GM21423 (cell line): ENCODE results near the gene RAB5B.
"Not testable (repeated sequence)": the region's sequence is repeated elsewhere in the genome, so short reads cannot be mapped to it uniquely, and the experiment has no call there.

ENCODE experiments used
- ATAC-seq: cut with Tn5 transposase; IDR thresholded peaks from one replicate; pipeline ENCODE4 v1.9.1; 2021; ENCODE audit warnings: mild to moderate bottlenecking, moderate library complexity; ENCODE audit not compliant: unreplicated experiment

Gene RAB5B

DNA sequence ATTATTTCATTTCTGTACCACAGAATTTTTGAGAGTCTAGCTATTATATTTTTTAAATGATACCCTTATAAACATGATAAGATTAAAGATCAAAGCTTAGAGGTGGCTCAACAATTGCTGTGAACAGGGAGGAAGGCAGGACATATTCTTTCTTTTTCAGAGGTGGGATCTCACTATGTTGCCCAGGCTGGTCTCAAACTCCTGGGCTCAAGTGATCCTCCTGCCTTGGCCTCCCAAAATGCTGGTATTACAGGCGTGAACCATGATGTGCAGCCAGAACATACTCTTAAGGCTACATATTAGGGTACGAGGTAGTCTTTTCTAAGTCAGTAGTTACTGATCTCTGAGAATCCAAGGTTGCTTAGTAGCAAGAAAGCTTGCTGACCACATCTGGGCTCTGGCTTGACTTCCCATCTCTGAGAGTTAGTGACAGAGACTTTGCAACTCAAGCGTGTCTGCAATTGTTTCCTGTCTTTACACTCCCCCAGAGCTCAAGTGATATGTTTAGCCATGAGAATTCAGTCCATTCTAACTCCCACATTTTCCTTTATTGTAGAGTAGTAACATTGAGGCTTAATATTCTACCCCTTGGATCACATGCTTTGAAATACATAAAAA, 8.6 kb downstream of the RAB5B start:
- ATAC-seq, result peak; percentile 83

DNA sequence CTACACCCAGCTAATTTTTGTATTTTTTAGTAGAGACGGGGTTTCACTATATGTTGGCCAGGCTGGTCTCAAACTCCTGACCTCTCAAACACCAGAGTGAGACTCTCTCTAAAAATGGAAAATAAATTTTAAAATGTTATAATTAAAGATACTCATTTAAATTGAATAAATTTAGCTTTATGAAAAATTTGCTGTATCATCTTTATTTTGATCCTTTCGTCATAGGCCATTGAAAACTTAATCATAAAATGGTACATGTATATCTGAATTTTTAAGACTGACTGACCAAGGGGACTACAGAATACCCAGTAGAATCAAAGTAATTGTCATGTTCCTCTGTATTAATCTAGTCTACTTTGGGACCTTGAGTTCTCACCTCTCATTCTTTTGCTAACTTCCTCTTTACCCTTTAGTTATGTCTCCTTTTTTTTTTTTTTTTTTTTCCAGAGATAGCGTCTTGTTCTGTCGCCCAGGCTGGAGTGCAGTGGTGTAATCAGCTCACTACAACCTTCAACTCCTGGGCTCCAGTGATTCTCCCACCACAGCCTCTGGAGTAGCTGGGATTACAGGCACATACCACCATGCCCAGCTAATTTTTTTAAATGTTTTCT, 9.5 kb downstream of the RAB5B start:
- no peak for ATAC-seq

- ATAC-seq, result no peak
These were observed 11.0 kb downstream of the RAB5B start for GRCh38 chr12:55984861-55985260.

GRCh38 chr12:55985341-55985740, 11.5 kb downstream of the RAB5B start:
- ATAC-seq, result no peak

GRCh38 chr12:55985976-55986375, 12.1 kb downstream of the RAB5B start:
- not testable (repeated sequence) for ATAC-seq

DNA sequence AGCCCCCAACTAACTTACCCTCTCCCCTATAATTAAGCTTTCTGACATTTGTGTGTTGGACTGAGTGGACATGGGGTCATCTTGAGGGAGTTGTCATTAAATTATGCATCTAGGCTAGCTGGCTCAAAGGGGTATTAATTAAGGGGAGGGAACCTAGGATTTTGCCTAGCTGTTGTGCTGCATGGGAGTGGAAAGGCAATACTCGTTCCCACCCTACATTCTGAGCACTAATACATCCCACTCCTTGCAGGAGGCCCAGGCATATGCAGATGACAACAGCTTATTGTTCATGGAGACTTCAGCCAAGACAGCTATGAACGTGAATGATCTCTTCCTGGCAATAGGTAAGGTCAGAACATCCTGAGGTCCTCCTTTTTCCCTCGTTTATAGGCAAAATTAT, 17.2 kb downstream of the RAB5B start:
- ATAC-seq, result no peak

GRCh38 chr12:55993230-55993853, 19.5 kb downstream of the RAB5B start:
- no peak for ATAC-seq

DNA sequence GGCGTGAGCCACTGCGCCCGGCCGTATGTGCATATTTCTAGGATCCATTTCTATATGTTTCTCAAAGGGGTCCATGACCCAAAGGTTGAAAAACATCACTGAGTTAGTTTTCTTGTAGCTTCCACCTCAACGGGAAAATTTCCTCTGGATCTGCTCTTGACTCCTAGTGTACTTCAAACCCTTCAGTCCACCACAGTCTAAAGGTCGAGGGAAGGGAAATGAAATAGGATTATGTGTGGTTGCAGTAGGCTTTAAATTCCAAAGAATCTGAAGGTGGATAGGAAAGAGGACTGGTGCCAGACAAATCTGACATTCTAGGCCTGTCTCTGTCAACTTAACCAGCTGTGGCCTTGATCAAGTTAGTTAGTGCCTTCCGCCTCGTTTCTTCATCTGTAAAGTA, 21.5 kb downstream of the RAB5B start:
- no peak for ATAC-seq

DNA sequence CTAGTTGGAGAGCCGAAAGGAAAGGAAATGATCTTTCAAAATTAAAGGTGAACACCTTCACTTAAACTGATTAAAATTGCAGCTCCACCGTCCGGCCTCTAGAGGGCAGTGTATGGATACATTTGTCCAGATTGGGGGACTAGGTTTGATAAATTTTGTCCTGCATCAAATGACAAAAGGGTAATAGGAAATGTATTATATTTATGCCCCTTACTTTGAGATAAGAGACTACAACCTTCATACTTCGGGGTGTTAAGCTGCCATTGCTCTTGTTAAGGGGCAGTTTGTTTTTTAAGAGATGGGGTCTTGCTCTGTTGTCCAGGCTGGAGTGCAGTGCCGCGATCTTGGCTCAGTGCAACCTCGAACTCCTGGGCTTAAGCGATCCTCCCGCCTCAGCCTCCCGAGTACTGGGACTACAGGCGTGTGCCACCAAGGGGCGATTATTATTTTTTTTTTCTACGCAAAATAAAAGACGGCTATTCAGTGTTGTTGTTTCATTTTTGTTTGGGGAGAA, 22.4 kb downstream of the RAB5B start:
- no peak for ATAC-seq

DNA sequence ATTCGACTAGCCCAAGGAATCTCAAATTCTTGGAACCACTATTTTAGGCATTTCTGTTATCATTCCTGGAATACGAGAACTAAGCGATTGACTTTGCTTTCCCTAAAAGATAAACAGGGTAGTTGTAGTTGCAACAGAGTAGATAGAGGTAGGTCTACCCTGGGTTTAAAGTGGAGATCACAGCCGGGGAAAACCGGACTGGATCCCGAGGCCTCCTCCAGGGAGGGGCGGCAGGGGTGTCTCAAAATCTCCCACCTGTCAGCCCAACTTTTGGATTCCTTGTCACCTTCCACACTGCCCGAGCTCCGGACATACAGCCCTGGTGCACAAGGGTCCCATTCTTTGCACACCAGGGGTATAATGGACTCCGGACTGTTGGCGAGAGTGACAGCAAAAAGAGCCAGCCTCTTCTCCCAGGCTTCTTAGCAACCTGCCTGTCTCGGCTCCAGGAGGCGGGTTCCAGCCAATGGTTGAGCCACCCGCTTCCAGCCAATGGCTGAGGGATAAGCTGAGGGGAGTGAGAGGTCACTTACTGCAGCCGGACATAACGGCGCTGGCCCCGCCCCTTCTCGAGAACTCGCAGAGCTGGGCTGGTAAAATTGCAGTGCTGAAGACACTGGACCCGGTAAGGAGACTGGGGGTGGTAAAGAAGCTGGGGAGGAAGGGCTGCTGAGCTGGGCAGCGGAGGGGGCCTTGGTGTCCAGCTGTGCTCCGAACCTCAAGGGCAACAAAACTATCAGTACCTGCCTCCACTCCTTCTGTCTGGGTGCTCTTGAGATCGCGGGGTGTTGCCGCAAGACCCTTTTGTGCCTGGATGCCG, 23.0 kb downstream of the RAB5B start, which contains the start of gene SUOX:
TSS of gene SUOX (plus strand) at position 562 of the 820 bp plus-strand sequence. CDS start 4,946 bp downstream, outside the sequence.
- peak; percentile 98 for ATAC-seq

DNA sequence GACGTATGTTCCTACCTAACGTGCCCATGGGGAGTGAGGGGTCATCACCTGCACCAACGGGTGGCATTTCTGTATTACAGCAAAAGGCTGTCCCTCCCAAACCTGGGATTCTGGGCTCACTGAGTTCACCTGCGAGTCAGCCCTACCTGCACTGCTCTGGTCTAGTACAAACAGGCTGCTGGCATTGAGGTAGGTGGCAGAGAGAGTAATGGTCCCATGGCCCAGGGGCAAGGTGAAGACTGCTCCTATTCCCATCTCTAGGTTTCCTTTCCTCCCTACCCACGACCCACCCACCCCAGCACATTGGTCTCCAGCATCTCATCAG, 23.6 kb downstream of the RAB5B start:
- no peak for ATAC-seq

DNA sequence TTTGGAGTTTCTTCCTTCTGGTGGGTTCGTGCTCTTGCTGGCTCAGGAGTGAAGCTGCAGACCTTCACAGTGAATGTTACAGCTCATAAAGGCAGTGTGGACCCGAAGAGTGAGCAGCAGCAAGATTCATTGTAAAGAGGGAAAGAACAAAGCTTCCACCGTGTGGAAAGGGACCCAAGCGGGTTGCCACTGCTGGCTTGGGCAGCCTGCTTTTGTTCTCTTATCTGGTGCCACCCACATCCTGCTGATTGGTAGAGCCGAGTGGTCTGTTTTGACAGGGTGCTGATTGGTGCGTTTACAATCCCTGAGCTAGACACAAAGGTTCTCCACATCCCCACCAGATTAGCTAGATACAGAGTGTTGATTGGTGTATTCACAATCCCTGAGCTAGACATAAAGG, 25.6 kb downstream of the RAB5B start:
- not testable (repeated sequence) for ATAC-seq

DNA sequence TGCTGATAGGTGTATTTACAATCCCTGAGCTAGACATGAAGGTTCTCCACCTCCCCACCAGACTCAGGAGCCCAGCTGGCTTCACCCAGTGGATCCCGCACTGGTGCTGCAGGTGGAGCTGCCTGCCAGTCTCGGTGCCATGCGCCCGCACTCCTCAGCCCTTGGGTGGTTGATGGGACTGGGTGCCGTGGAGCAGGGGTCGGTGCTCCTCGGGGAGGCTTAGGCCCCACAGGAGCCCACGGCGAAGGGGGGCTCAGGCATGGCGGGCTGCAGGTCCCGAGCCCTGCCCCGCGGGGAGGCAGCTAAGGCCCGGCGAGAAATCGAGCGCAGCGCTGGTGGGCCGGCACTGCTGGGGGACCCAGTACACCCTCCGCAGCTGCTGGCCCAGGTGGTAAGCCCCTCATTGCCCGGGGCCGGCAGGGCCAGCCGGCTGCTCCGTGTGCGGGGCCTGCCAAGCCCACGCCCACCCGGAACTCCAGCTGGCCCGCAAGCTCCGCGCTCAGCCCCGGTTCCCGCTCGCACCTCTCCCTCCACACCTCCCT, 26.2 kb downstream of the RAB5B start:
- not testable (repeated sequence) for ATAC-seq

- no peak for ATAC-seq
These were observed 27.7 kb downstream of the RAB5B start for GRCh38 chr12:56001487-56002100.

GRCh38 chr12:56003376-56003775, 29.5 kb downstream of the RAB5B start:
- ATAC-seq, result not testable (repeated sequence)

GRCh38 chr12:56004211-56004610, 30.3 kb downstream of the RAB5B start:
- ATAC-seq, result no peak

DNA sequence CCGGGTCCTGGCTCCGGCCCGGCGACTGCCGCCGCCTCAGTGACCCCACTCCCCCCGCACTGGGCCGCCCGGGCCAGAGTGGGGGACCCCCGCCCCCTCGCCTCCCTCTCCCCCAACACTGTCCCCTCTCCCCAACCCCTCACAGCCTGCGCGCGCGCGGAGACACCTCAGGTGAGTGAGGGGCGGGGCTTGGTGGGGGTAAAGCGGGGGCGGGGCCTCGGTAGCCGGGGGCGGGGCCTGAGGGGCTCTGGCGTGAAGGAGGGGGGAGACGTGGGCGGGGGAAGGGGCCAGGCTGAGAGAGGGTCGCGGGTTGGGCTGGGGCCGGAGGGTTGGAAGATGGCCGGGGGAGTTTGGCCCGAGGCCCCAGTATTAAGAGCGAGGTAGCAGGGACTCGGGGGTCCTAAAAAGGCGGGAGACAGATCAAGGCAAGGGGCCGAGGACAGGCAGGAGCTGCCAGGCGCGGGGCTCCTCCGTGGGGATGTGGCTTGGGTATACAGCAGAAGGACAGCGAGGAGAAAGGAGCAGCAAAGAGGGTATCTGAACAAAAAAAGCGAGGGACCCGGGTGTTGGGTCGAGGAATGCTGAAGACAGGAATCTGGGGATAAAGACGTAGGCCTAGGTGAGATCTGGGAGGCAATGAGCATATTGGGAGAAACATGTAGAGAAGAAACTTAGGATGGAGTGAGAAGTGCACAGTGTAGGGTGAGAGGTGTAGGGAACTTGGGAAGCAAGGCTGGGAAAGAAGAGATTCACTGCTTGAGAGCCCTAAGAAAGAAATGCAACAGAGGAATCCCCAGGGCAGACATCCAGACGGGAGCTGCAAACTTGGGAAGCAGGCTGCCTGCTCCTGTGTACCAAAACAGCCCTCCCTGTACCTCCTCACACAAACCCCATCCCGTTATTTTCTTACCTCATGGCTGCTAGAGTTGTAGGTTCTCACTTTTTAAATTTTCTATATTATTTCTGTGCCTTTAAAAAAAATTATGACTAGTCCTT, 34.0 kb downstream of the RAB5B start:
- peak; percentile 32 for ATAC-seq

DNA sequence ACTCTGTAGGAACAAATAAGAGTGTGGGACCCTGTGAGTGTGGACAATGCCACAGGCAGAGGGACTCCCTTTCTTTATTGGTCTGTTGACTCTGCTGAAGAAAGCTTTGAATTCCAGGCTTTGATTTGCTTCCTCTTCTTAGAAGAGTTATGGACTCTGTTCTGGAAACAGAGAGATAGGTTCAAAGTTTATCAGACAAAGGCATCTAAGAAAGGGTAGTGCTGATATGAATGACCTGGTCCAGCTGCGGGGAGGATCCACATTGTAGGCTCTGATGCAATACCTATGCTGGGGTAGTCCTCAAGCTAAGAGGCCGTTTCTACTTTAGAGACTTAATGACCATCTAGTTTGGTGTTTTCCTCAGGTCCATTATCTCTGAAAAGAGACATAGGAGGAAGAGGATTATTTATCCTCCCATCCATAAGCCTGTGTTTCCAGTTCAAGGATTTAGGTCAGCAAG, 36.3 kb downstream of the RAB5B start:
- no peak for ATAC-seq

GRCh38 chr12:56011509-56012090, 37.7 kb downstream of the RAB5B start:
- ATAC-seq, result no peak
